ENCODE results near the gene PBX3. TPM values are rescaled to one million over a fixed set of nuclear protein-coding genes. Genes with fewer than 3 reads are reported as not detected.

The PBX3 gene
- total and polyA plus RNA-seq, 2 donors (not counting 1 experiment from before 2014, with no cell fraction given), result 35.8 to 51.8 TPM

GRCh38 chr9:125810161-125810560 is 63.0 kb downstream of the PBX3 start:
- H3K9ac ChIP-seq (ENCODE audit: insufficient read depth, low read length), result no peak overlapping the region
- peak in 1 of 2 donors; percentile 42 for DNase-seq (ENCODE audit: low read depth in 2 of 2)
- no peak overlapping the region for H3K4me2 ChIP-seq (ENCODE audit: extremely low read depth, insufficient read depth, low read length)
- H3K4me1 ChIP-seq (ENCODE audit: control insufficient read depth, extremely low read depth, insufficient read depth, low read length), result peaks cover 8% of the 10 kb centered on the region
- no peak overlapping the region for H2AFZ ChIP-seq (ENCODE audit: low read length)
- H3K4me3 ChIP-seq (replicated peaks in 1 of 4; ENCODE audit: control extremely low read depth in 1 of 4, insufficient read depth in 1 of 4, low read depth in 3 of 4, low read length in 4 of 4), result no peak overlapping the region
- H4K20me1 ChIP-seq (ENCODE audit: control insufficient read depth, extremely low read depth, insufficient read depth, low read length), result no peaks in the 10 kb centered on the region
- H3K9me3 ChIP-seq (ENCODE audit: control insufficient read depth, insufficient read depth, low read depth, low read length), result no peaks in the 10 kb centered on the region
- peaks cover 29% of the 10 kb centered on the region for H3K79me2 ChIP-seq (ENCODE audit: control insufficient read depth, insufficient read depth, low read length)
- H3K36me3 ChIP-seq (ENCODE audit: control insufficient read depth, insufficient read depth, low read length), result no peaks in the 10 kb centered on the region
- H3K27me3 ChIP-seq (ENCODE audit: control insufficient read depth, insufficient read depth, low read length), result no peaks in the 10 kb centered on the region
- no peak for TF ChIP-seq EZH2 (IDR thresholded peaks at IDR 0.05; ENCODE audit: low read length, missing control alignments)
- no peak for TF ChIP-seq CTCF (conservative IDR thresholded peaks at IDR 0.05 in 1 of 2, IDR thresholded peaks at IDR 0.05 in 1 of 2; ENCODE audit: low read depth in 1 of 2, low read length in 2 of 2)
- no peak overlapping the region for H3K27ac ChIP-seq (ENCODE audit: insufficient read depth, low read length)

GRCh38 chr9:125811002-125811401 is 63.8 kb downstream of the PBX3 start:
- Histone ChIP-seq H3K79me2 (ENCODE audit: control insufficient read depth, insufficient read depth, low read length) (peaks cover 35% of the 10 kb centered on the region), H3K4me1 (ENCODE audit: control insufficient read depth, extremely low read depth, insufficient read depth, low read length) (peaks cover 7% of the 10 kb centered on the region), H4K20me1 (ENCODE audit: control insufficient read depth, extremely low read depth, insufficient read depth, low read length) (no peaks in the 10 kb centered on the region), H3K9me3 (ENCODE audit: control insufficient read depth, insufficient read depth, low read depth, low read length) (no peaks in the 10 kb centered on the region), H3K27ac (ENCODE audit: insufficient read depth, low read length) (no peak overlapping the region), H2AFZ (ENCODE audit: low read length) (no peak overlapping the region), H3K36me3 (ENCODE audit: control insufficient read depth, insufficient read depth, low read length) (no peaks in the 10 kb centered on the region), H3K9ac (ENCODE audit: insufficient read depth, low read length) (no peak overlapping the region), H3K27me3 (ENCODE audit: control insufficient read depth, insufficient read depth, low read length) (no peaks in the 10 kb centered on the region), H3K4me3 (replicated peaks in 1 of 4; ENCODE audit: control extremely low read depth in 1 of 4, insufficient read depth in 1 of 4, low read depth in 3 of 4, low read length in 4 of 4) (no peak overlapping the region), H3K4me2 (ENCODE audit: extremely low read depth, insufficient read depth, low read length) (no peak overlapping the region)
- TF ChIP-seq CTCF (conservative IDR thresholded peaks at IDR 0.05 in 1 of 2, IDR thresholded peaks at IDR 0.05 in 1 of 2; ENCODE audit: low read depth in 1 of 2, low read length in 2 of 2) (no peak), EZH2 (IDR thresholded peaks at IDR 0.05; ENCODE audit: low read length, missing control alignments) (no peak)
- no peak for DNase-seq (ENCODE audit: low read depth in 2 of 2)

- Histone ChIP-seq H3K9ac (ENCODE audit: insufficient read depth, low read length) (no peak overlapping the region), H3K79me2 (ENCODE audit: control insufficient read depth, insufficient read depth, low read length) (peaks cover 36% of the 10 kb centered on the region), H2AFZ (ENCODE audit: low read length) (no peak overlapping the region), H3K4me3 (replicated peaks in 1 of 4; ENCODE audit: control extremely low read depth in 1 of 4, insufficient read depth in 1 of 4, low read depth in 3 of 4, low read length in 4 of 4) (no peak overlapping the region), H3K36me3 (ENCODE audit: control insufficient read depth, insufficient read depth, low read length) (no peaks in the 10 kb centered on the region), H3K4me1 (ENCODE audit: control insufficient read depth, extremely low read depth, insufficient read depth, low read length) (peaks cover 2% of the 10 kb centered on the region), H3K27me3 (ENCODE audit: control insufficient read depth, insufficient read depth, low read length) (no peaks in the 10 kb centered on the region), H3K27ac (ENCODE audit: insufficient read depth, low read length) (no peak overlapping the region), H3K9me3 (ENCODE audit: control insufficient read depth, insufficient read depth, low read depth, low read length) (no peaks in the 10 kb centered on the region), H3K4me2 (ENCODE audit: extremely low read depth, insufficient read depth, low read length) (no peak overlapping the region), H4K20me1 (ENCODE audit: control insufficient read depth, extremely low read depth, insufficient read depth, low read length) (no peaks in the 10 kb centered on the region)
- TF ChIP-seq CTCF (conservative IDR thresholded peaks at IDR 0.05 in 1 of 2, IDR thresholded peaks at IDR 0.05 in 1 of 2; ENCODE audit: low read depth in 1 of 2, low read length in 2 of 2) (no peak), EZH2 (IDR thresholded peaks at IDR 0.05; ENCODE audit: low read length, missing control alignments) (no peak)
- no peak for DNase-seq (ENCODE audit: low read depth in 2 of 2)
These were observed 65.2 kb downstream of the PBX3 start for GRCh38 chr9:125812403-125812802.
